Body of pancreas (tissue), 4 donors: ENCODE data around the gene ANKMY1.

Experiments used
- POLR2A ChIP-seq, 3 donors: fragments of 450-650 bp; IDR thresholded peaks; one replicate each; pipeline ENCODE4 v1.6.1; 2016; ENCODE audit warnings: antibody characterized with exemption in 3 of 3, mild to moderate bottlenecking in 2 of 3
- TF ChIP-seq, protein P1 (sequence below), 7 experiments: fragments of 450-650 bp in 4 of 7; fragments of 200-600 bp in 3 of 7; sonication (generic) in 3 of 7; IDR thresholded peaks; one replicate each; pipeline ENCODE4 v1.5.1; 2016 to 2019; ENCODE audit warnings: antibody characterized with exemption in 7 of 7

DNA sequence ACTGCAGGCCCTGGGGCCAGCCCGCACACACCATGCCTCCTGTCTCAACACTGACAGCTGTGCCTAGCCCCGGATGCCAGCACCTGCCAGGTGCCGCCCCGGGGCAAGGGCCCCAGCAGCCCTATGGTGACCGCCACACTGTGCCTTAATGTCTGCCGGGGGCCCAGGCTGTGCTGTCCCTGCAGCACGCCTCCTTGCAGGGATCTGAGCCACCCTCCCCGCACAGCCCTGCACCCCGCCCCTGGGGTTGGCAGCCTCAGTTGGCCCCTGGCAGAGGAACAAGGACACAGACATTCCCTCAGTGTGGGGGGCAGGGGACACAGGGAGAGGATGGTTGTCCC, 20.3 kb upstream of the ANKMY1 start:
- TF ChIP-seq, protein P1, sequence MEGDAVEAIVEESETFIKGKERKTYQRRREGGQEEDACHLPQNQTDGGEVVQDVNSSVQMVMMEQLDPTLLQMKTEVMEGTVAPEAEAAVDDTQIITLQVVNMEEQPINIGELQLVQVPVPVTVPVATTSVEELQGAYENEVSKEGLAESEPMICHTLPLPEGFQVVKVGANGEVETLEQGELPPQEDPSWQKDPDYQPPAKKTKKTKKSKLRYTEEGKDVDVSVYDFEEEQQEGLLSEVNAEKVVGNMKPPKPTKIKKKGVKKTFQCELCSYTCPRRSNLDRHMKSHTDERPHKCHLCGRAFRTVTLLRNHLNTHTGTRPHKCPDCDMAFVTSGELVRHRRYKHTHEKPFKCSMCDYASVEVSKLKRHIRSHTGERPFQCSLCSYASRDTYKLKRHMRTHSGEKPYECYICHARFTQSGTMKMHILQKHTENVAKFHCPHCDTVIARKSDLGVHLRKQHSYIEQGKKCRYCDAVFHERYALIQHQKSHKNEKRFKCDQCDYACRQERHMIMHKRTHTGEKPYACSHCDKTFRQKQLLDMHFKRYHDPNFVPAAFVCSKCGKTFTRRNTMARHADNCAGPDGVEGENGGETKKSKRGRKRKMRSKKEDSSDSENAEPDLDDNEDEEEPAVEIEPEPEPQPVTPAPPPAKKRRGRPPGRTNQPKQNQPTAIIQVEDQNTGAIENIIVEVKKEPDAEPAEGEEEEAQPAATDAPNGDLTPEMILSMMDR (IDR thresholded peaks at IDR 0.05) = no peak
- no peak for TF ChIP-seq POLR2A (IDR thresholded peaks at IDR 0.05)
